HCT116 (cell line): ENCODE data around the gene TOM1. TPM values are rescaled to one million over a fixed set of nuclear protein-coding genes. Genes with fewer than 3 reads are reported as not detected.

ENCODE experiments used
- CTCF ChIP-seq, 3 experiments: fragments of 200-600 bp in 1 of 3; sonication (generic) in 1 of 3; IDR thresholded peaks in 2 of 3; conservative IDR thresholded peaks in 1 of 3; 2 replicates each; pipeline ENCODE4 v1.5.1; 2012 to 2017; ENCODE audit warnings: low read depth in 2 of 3, low read length in 2 of 3, antibody characterized with exemption in 1 of 3, borderline replicate concordance in 1 of 3, control low read depth in 1 of 3, mild to moderate bottlenecking in 1 of 3, mixed read lengths in 1 of 3, mixed run types in 1 of 3, moderate library complexity in 1 of 3; ENCODE audit not compliant: insufficient read depth in 1 of 3
- EZH2phosphoT487 ChIP-seq: fragments of 200-600 bp; IDR thresholded peaks from 2 replicates; pipeline ENCODE4 v1.6.1; 2018; ENCODE audit warnings: antibody characterized with exemption, borderline replicate concordance
- MAX ChIP-seq: IDR thresholded peaks from 2 replicates; pipeline ENCODE4 v1.6.1; 2012
- POLR2AphosphoS5 ChIP-seq: IDR thresholded peaks from 2 replicates; pipeline ENCODE4 v1.6.1; 2011; ENCODE audit warnings: mild to moderate bottlenecking, low read depth, low read length, moderate library complexity
- REST ChIP-seq: IDR thresholded peaks from 2 replicates; pipeline ENCODE4 v1.6.1; 2012; ENCODE audit warnings: low read depth
- SIN3A ChIP-seq: IDR thresholded peaks from 2 replicates; pipeline ENCODE4 v1.6.1; 2012; ENCODE audit warnings: low read depth
- total RNA-seq: library from RNA; stranded (reverse); gene quantifications from one replicate; pipeline ENCODE4 v1.2.1, GENCODE V29; 2021; ENCODE audit not compliant: unreplicated experiment

The TOM1 gene
- total RNA-seq, 1 experiment from 2014 or later: 18.0 TPM

- no peak for TF ChIP-seq CTCF (IDR thresholded peaks at IDR 0.05 in 2 of 3, conservative IDR thresholded peaks at IDR 0.05 in 1 of 3; ENCODE audit: borderline replicate concordance in 1 of 3, insufficient read depth in 1 of 3, low read depth in 2 of 3, low read length in 2 of 3)
- no peak for TF ChIP-seq POLR2AphosphoS5
- no peak for TF ChIP-seq REST
- TF ChIP-seq MAX: no peak
- no peak for TF ChIP-seq EZH2phosphoT487
- TF ChIP-seq SIN3A: no peak
- TF ChIP-seq, all 23 proteins: peak for 0
Observed at GRCh38 chr22:35354068-35354467, 54.4 kb downstream of the TOM1 start (continued).
